Stimulated activated naive B cell treated with anti-CD40 and anti-IgM and Interleukin-4, amounts not matched to agents 10 μg/mL and 1 μg/mL and 100 μg/mL, for 72 hours (primary cell): ENCODE data around the gene NXPH2.
"Not testable (repeated sequence)": the region's sequence is repeated elsewhere in the genome, so short reads cannot be mapped to it uniquely, and the experiment has no call there.

Source experiments
- ATAC-seq, 2 donors: fragments of 150-1000 bp; cut with Tn5 transposase; replicated peaks; 2 replicates each; pipeline ENCODE4 v1.10.0; 2021; ENCODE audit warnings: moderate library complexity in 1 of 2
- DNase-seq: peaks from one replicate; pipeline ENCODE4 v3.0.0; 2021
- H3K27ac Mint-ChIP-seq: one replicate; pipeline ENCODE4 v1.8.0; 2022; ENCODE audit warnings: mild to moderate bottlenecking, mixed read lengths
- H3K27me3 Mint-ChIP-seq, 2 donors: one replicate each; pipeline ENCODE4 v1.8.0; 2022; ENCODE audit warnings: mixed read lengths in 2 of 2
- H3K36me3 Mint-ChIP-seq, 2 donors: one replicate each; pipeline ENCODE4 v1.8.0; 2022; ENCODE audit warnings: mixed read lengths in 2 of 2, mild to moderate bottlenecking in 1 of 2
- H3K4me1 Mint-ChIP-seq, 2 donors: one replicate each; pipeline ENCODE4 v1.8.0; 2022; ENCODE audit warnings: mixed read lengths in 2 of 2, mild to moderate bottlenecking in 1 of 2
- H3K4me3 Mint-ChIP-seq, 2 donors: one replicate each; pipeline ENCODE4 v1.8.0; 2022; ENCODE audit warnings: mild to moderate bottlenecking in 2 of 2, mixed read lengths in 2 of 2, moderate library complexity in 1 of 2
- H3K9me3 Mint-ChIP-seq, 2 donors: one replicate each; pipeline ENCODE4 v1.8.0; 2022; ENCODE audit warnings: mixed read lengths in 2 of 2, mild to moderate bottlenecking in 1 of 2

NXPH2 gene

DNA sequence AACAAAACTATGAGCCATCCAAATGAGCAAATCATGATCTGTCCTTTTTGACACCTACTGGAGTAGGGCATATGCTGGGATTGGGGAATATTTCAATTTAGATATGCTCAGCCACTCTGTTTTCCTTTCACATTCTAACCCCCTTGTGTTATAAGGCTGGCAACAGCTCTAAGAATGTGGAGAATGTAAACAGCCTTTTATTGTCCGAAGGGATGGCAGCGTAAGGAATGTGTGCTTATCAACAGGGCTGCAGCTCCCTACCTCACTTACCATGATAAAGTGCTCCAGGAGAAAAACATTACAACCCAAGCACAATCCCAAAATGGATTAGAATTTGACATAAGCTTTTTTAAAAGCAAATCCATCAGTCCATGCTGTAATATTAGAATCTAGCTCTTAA, 2.2 kb downstream of the NXPH2 start:
- ATAC-seq (no peak), DNase-seq (no peak)
- Mint-ChIP-seq H3K4me3 (no peak overlapping the region), H3K4me1 (peaks cover 5 to 15% of the 10 kb centered on the region in 2 donors), H3K27me3 (peaks cover 32 to 43% of the 10 kb centered on the region in 2 donors), H3K27ac (no peak overlapping the region), H3K9me3 (no peaks in the 10 kb centered on the region), H3K36me3 (no peaks in the 10 kb centered on the region)

DNA sequence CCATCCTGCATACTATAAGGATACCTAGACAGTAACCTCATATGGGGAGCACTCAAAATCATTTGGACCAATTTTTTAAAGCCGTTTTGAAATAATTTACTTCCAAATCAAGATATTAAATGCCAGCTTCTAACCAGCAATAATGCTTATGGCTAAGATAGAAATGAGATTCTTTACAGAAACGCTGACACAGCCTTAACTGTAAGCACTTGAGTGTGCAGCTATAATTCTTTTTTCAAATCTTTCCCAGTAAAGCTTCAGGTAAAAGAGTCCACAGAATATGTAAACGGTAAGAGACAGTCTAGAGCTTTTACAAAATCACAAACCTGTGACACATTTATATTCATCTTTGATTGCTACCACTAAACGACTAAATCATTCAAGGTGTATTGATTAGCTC, 4.5 kb downstream of the NXPH2 start:
- Mint-ChIP-seq H3K27me3 (peaks cover 17 to 38% of the 10 kb centered on the region in 2 donors), H3K9me3 (no peaks in the 10 kb centered on the region), H3K4me1 (peaks cover 5 to 15% of the 10 kb centered on the region in 2 donors), H3K36me3 (no peaks in the 10 kb centered on the region), H3K27ac (no peak overlapping the region), H3K4me3 (no peak overlapping the region)
- ATAC-seq (no peak), DNase-seq (no peak)

DNA sequence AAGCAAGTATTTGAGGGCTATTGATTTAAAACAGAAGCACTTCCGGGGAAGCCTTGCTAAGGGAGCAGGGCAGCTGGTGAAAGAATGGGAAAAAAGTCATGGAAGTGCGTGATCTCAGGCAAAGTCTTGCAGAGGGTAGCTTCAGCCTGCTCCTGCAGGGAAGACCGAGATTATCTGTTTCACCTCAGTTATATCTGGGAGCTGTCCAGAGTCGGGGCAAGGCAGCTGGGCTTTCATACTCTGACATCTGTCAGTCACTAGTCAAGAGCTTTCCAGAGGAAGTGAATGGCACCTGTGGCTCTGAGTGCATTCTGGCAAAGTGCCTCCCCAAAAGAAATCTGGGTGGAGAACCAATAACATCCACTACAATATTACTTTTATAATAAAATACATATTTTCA, 8.7 kb downstream of the NXPH2 start:
- Mint-ChIP-seq H3K27me3 (peaks cover 16 to 31% of the 10 kb centered on the region in 2 donors), H3K4me3 (no peak overlapping the region), H3K9me3 (no peaks in the 10 kb centered on the region), H3K36me3 (no peaks in the 10 kb centered on the region), H3K4me1 (no peaks in the 10 kb centered on the region), H3K27ac (no peak overlapping the region)
- DNase-seq (no peak), ATAC-seq (no peak)

DNA sequence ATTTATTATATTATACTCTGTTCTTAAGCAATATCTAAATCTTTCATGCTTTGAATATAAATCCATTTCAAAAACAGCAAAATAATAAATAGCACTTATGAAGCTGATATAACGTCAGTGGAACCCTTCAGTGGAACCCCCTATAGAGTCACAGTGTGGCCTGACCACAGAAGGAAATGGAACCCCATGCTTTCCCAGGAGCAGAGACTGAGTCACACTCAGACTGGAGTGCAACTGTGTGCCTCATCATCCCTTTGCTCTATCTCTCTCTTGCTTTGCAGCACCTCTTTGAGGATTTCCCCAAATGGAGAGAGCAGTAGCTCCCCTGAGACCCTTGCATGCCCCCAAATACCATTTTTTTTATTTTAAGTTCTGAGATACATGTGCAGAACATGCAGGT, 13.1 kb downstream of the NXPH2 start:
- Mint-ChIP-seq H3K9me3 (no peaks in the 10 kb centered on the region), H3K27ac (no peak overlapping the region), H3K4me1 (no peaks in the 10 kb centered on the region), H3K27me3 (peaks cover 16 to 20% of the 10 kb centered on the region in 2 donors), H3K4me3 (no peak overlapping the region), H3K36me3 (no peaks in the 10 kb centered on the region)
- ATAC-seq (no peak), DNase-seq (no peak)

DNA sequence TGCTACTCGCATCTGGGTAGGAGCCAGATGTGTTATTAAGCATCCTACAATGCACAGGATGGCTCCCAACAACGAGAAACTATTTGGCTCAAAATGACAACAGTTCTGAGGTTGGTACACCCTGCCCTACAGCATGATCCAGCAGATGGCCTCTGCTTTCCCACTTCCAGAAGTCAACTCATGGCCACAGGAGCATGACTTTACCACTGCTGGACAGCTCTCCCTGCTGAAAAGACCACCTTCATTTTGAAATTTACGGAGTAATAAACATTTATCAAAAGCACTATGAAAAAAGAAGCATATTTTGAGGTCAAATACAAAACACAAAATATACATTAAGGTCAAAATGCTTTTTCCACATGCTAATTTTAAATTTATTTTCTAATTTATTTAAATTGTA, 13.7 kb downstream of the NXPH2 start:
- H3K4me3 Mint-ChIP-seq = no peak overlapping the region
- no peak for DNase-seq
- no peak for ATAC-seq
- no peak overlapping the region for H3K27ac Mint-ChIP-seq
- no peaks in the 10 kb centered on the region for H3K4me1 Mint-ChIP-seq
- H3K36me3 Mint-ChIP-seq = no peaks in the 10 kb centered on the region
- H3K9me3 Mint-ChIP-seq = no peaks in the 10 kb centered on the region
- H3K27me3 Mint-ChIP-seq = peaks cover 16 to 18% of the 10 kb centered on the region in 2 donors

DNA sequence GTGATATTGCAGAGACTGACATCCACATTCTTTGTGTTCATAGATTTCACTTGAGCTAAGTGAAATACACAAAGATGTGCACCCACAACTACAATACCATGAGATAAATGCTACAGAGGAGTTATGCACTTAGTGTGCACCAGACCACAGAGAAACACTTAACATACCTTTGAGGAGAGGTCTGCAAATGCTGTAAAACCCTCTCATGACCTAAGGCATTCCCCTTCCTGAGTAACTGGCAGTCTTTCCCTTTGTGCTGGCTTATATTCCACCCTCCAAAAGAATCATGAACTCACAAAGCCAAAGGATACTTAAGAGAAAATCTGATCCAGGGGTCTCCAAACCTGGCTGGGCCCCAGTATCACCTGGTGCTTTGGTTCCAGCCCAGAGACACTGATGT, 16.2 kb downstream of the NXPH2 start:
- Mint-ChIP-seq H3K27me3 (peaks cover 14% of the 10 kb centered on the region in 2 donors), H3K27ac (no peak overlapping the region), H3K36me3 (no peaks in the 10 kb centered on the region), H3K4me1 (no peaks in the 10 kb centered on the region), H3K4me3 (no peak overlapping the region), H3K9me3 (no peaks in the 10 kb centered on the region)
- DNase-seq = no peak
- no peak for ATAC-seq

DNA sequence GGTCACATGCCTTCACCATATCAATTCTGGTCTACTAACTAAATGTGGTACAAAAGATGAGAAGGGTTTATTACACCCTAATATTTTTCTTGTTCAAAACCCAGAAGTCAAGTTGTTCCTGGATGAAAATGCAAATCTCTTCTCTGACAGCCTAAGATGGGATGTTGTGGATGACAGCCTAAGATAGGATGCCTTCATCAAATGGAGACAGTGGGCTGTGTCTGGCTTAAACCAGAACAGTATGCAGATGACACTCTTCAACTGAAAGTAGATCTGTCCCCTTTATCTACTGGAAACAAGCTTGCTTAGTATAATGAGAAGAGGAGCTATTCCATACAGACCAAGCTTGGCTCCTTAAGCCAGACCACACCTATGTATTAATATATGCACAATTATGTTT, 17.7 kb downstream of the NXPH2 start:
- Mint-ChIP-seq H3K4me3 (no peak overlapping the region), H3K27me3 (peaks cover 1 to 8% of the 10 kb centered on the region in 2 donors), H3K36me3 (no peaks in the 10 kb centered on the region), H3K9me3 (no peaks in the 10 kb centered on the region), H3K27ac (no peak overlapping the region), H3K4me1 (no peaks in the 10 kb centered on the region)
- no peak for ATAC-seq
- no peak for DNase-seq

DNA sequence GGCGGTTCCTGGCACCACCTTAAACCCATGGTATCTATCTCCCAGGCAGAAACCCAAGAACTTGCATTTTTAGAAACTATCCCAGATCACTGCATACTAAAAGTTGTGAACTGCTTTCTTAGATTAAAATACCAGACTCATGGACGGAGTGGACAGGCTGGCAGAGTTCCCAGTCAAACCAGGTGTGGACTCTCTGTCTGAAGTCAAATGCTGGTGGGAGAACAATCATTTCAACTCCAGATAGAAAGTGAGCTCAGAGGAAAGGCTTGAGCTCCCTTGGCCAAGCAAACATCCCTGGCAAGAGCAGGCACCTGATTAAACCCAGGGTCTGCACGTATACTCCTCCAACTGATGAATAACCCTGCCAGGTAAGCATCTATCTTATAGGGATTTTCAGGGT, 19.5 kb downstream of the NXPH2 start:
- Mint-ChIP-seq H3K36me3 (no peaks in the 10 kb centered on the region), H3K4me3 (no peak overlapping the region), H3K4me1 (no peaks in the 10 kb centered on the region), H3K27ac (no peak overlapping the region), H3K27me3 (peaks cover 0 to 8% of the 10 kb centered on the region in 2 donors), H3K9me3 (no peaks in the 10 kb centered on the region)
- ATAC-seq (no peak), DNase-seq (no peak)

DNA sequence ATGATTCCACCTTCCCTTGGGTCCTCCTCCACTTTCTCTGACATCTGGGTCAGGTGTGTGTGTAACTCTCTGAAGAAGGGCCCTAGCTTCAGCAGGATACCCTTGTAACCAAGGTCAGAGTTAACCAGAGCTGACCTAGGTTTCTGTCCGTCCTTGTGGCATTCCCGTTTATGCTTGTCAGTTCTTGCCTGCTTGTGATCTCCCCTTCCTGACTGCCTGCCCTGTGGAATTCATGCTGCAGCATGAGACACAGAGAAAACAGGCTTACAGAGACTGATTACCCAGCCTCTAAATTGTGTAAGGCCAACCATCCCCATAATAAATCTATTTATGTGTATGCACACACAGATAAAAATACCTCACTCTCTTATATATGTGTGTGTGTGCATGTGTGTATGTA, 22.8 kb downstream of the NXPH2 start:
- Mint-ChIP-seq H3K27me3 (peaks cover 0 to 8% of the 10 kb centered on the region in 2 donors), H3K27ac (no peak overlapping the region), H3K9me3 (peaks cover 8 to 9% of the 10 kb centered on the region in 2 donors), H3K36me3 (no peaks in the 10 kb centered on the region), H3K4me1 (no peaks in the 10 kb centered on the region), H3K4me3 (no peak overlapping the region)
- DNase-seq (no peak), ATAC-seq (no peak)

DNA sequence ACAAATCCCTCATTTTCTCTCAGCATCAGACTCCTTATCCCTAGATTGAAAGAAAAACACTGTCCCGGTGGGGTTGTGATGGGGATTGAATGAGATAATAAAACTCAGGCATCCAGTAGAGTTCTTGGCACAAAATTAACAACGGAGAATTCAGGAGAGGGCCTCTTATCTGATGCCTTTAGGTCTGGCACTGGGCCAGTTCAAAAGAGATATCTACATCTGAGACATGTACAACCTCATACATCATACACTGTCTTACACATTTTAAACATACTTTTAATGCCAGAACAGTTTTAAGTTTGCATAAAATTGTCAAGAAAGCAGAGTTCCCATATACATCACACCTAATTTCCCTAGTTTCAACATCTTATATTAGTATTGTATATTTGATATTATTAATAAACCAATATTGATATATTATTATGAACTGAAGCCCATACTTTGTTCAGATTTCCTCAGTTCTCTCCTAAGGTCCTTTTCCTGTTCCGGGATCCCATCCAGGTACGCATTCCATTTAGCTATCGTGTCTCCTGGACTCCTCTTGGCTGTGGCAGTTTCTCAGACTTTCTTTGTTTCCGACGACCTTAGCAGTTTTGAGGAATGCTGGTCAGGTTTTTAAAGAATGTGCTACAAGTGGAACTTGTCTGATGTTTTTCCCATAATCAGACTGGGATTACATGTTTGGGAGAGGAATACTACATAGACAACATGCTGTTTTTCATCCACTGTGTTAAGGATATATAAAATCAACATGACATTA, 27.8 kb downstream of the NXPH2 start:
- Mint-ChIP-seq H3K27me3 (no peaks in the 10 kb centered on the region), H3K9me3 (peaks cover 11 to 13% of the 10 kb centered on the region in 2 donors), H3K27ac (no peak overlapping the region), H3K4me1 (no peaks in the 10 kb centered on the region), H3K4me3 (no peak overlapping the region), H3K36me3 (no peaks in the 10 kb centered on the region)
- DNase-seq = no peak
- ATAC-seq = no peak

DNA sequence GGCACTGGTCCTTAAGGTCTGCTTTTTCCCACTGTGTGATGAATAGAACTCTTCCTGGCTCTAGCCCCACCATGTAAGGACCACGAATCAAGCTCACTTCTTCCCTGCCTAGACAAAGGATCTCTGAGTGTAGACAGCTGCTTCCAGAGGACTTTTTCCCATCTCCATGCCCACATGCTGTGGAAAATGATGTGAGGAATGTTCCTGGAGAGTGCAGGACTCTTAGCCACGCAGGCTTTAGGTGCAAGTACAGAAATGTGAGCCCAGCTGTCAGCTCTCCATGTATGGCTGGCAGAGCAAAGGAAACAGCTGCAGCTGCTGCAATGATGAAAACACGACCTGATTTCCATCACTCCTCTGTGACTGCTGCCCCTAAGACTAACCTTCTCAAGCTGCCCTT, 35.5 kb downstream of the NXPH2 start:
- peaks cover 3 to 4% of the 10 kb centered on the region in 2 donors for H3K9me3 Mint-ChIP-seq
- DNase-seq (no peak), ATAC-seq (no peak)
- no peaks in the 10 kb centered on the region for H3K4me1 Mint-ChIP-seq
- no peak overlapping the region for H3K27ac Mint-ChIP-seq
- no peak overlapping the region for H3K4me3 Mint-ChIP-seq
- peaks cover 4 to 5% of the 10 kb centered on the region in 2 donors for H3K27me3 Mint-ChIP-seq
- no peaks in the 10 kb centered on the region for H3K36me3 Mint-ChIP-seq

DNA sequence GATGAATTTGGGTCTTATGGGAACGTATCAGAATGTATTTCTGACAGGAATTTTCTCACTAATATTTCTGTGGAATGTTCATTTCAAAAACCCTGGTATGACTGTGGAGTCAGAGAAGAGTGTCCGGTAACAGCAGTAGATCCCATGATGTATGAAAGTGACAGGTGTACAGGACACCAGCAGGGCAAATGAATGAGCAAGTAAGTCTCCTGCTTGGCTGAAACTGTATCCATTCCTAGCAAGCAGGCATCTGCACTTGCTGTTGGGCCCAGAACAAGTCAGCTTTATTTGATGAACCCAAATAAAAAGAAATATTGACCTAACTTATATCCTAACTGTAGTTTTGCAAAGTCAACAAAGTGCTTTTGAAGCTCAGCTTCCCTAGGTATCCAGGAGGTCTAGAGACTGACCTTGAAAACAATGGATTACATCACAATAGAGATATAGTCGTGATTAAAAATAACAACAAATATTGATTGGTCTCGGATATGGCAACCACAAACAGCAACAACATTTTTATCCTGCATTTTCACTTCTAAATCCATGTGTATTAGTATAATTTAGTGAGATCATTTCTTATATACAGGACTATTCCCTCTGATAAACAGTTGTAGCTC, 37.6 kb downstream of the NXPH2 start:
- Mint-ChIP-seq H3K27ac (no peak overlapping the region), H3K4me3 (no peak overlapping the region), H3K4me1 (no peaks in the 10 kb centered on the region), H3K9me3 (peaks cover 0 to 2% of the 10 kb centered on the region in 2 donors), H3K27me3 (peaks cover 5 to 9% of the 10 kb centered on the region in 2 donors), H3K36me3 (no peaks in the 10 kb centered on the region)
- DNase-seq = no peak
- no peak for ATAC-seq

DNA sequence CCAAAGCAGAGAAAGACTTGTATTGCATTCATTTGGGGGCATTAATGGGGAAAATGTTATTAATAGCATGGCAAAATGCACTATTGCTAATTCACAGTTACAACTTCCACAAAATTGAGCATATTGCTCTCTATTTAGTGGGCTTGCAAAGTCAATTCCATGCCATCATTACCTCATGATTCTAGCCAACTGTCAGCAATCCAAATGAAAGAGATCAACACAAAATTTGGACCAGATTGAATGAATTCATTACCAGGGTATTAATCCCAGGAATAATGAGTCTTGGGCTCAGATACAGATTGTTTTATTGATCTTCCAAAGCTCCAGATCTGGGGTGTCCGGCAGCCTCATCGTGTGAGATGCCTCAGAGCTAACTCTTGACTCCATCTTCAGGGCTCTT, 38.3 kb downstream of the NXPH2 start:
- Mint-ChIP-seq H3K27me3 (peaks cover 5 to 9% of the 10 kb centered on the region in 2 donors), H3K9me3 (peaks cover 4 to 5% of the 10 kb centered on the region in 2 donors), H3K27ac (no peak overlapping the region), H3K36me3 (peaks cover 2 to 3% of the 10 kb centered on the region in 2 donors), H3K4me1 (no peaks in the 10 kb centered on the region), H3K4me3 (no peak overlapping the region)
- ATAC-seq (no peak), DNase-seq (no peak)

DNA sequence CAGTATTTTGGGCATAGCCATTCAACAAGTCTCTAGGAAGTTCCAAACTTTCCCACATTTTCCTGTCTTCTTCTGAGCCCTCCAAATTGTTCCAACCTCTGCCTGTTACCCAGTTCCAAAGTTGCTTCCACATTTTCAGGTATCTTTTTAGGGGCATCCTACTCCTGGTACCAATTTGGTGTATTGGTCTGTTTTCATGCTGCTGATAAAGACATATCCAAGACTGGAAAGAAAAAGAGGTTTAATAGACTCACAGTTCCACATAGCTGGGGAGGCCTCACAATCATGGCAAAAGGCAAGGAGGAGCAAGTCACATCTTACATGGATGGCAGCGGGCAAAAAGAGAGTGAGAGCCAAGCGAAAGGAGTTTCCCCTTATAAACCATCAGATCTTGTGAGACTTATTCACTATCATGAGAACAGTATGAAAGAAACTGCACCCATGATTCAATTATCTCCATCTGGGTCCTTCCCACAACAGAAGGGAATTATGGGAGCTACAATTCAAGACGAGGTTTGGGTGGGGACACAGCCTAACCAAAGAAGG, 43.1 kb downstream of the NXPH2 start:
- H3K4me3 Mint-ChIP-seq, H3K4me1 Mint-ChIP-seq, H3K27ac Mint-ChIP-seq, H3K36me3 Mint-ChIP-seq, DNase-seq, ATAC-seq, H3K27me3 Mint-ChIP-seq: not testable (repeated sequence)
- H3K9me3 Mint-ChIP-seq = peaks cover 22 to 23% of the 10 kb centered on the region in 2 donors

DNA sequence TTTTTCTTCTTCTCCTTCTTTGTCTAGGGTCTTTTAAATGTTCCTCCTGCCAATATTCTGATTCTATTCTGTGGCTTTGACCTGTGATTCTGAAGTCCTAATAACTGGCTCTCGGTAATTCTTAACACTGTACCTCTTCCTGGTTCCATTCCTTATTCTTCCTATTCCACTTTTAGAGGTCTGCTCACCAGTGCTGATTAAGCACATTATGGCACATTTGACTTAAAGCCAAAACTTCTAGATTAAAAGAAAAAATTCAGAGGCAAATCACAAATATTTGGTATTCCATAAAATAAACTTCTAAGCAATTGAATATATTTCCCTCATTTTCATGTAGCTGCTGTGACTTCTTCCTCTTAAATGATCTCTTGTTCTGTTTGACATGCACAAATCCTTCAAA, 47.5 kb downstream of the NXPH2 start:
- no peak overlapping the region for H3K4me3 Mint-ChIP-seq
- ATAC-seq = no peak
- no peaks in the 10 kb centered on the region for H3K27me3 Mint-ChIP-seq
- H3K9me3 Mint-ChIP-seq = peaks cover 26 to 27% of the 10 kb centered on the region in 2 donors
- DNase-seq = no peak
- peaks cover 3 to 5% of the 10 kb centered on the region in 2 donors for H3K36me3 Mint-ChIP-seq
- no peak overlapping the region for H3K27ac Mint-ChIP-seq
- H3K4me1 Mint-ChIP-seq = no peaks in the 10 kb centered on the region
